Germinal center (tissue), 1 donor: ENCODE results near the gene FMO4.
"Not testable (repeated sequence)": the region's sequence is repeated elsewhere in the genome, so short reads cannot be mapped to it uniquely, and the experiment has no call there.

ENCODE experiments used
- DNase-seq: peaks from one replicate; pipeline ENCODE4 v3.0.0; 2012; ENCODE audit warnings: mixed read lengths, low spot score

FMO4 gene

DNA sequence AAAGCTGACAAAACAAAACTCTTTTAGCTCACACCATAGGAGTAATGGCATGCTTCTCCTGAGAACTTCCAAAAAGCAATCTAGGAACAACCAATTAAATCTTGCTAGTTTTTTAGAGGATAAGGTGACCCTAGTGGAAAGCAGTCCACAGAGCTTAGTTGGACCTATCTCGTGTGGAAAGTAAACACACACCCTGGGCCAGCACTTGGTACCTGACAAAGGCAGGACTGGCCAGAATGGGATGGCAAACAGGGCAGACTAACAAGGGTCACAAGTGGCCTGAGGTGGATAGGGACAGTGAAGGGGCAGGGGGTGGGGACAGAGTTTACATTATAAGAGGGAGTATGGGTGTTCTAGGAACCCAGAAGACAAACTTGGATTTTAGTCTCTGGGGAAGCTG, 22.0 kb downstream of the FMO4 start:
- DNase-seq = no peak

DNA sequence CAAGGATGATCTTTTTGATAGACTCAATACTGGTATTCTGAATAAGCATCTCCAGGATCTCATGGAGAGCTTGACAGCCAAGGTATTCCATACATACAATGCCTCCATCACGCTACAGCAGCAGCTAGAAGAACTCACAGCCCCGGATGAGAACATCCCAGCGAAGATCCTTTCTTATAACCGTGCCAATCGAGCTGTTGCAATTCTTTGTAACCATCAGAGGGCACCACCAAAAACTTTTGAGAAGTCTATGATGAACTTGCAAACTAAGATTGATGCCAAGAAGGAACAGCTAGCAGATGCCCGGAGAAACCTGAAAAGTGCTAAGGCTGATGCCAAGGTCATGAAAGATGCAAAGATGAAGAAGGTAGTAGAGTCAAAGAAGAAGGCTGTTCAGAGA, 25.4 kb downstream of the FMO4 start:
- not testable (repeated sequence) for DNase-seq

DNA sequence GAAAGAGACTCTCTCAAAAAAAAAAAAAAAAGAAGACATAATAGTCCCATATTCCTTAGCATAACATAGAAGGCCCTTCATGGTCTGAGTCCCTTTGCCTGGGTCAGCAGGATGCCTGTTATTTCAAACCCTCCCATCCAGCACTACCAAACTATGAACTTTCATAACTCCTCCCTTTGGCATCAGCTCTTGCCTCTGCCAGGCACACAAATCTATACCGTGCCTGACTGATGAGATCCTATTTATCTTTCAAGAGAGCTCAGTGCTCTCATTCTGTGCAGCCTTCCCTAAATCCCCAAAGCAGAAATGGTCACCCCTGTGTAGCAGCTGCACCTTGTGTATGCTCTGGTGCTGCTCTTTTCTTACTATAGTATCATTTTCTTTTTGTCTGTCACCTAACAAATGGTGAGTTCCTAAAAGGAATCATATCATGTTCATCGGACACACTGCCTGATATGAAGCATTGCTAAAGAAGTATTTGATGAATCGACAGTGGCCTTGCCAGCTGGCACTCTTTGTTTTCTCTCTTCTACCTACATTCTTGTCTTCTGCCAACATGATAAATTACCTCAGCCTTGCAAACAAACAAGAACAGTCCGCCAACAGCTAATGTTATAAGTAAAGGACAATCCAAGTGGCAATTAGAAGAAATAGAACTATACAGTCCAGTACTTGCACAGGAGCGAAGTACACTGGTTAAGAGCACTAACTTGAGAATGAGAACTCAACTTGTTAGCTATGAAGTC, 29.9 kb downstream of the FMO4 start:
- DNase-seq = no peak

DNA sequence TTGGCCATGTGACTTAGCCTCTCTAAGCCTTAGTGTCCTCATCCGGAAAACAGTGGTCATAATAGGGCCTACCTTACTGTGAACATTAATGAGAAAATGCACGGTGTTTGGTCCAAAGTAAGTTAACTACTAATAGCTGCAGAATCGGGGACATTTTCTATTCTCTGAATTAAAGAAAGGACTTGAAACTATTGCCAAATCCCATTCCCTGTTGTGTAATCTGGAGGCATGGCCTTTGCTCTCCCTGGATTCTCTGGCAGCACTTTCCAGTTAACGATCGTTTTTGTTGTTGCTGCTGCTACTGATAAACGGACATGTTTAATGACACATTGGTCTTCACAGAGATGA, 30.5 kb downstream of the FMO4 start:
- no peak for DNase-seq

DNA sequence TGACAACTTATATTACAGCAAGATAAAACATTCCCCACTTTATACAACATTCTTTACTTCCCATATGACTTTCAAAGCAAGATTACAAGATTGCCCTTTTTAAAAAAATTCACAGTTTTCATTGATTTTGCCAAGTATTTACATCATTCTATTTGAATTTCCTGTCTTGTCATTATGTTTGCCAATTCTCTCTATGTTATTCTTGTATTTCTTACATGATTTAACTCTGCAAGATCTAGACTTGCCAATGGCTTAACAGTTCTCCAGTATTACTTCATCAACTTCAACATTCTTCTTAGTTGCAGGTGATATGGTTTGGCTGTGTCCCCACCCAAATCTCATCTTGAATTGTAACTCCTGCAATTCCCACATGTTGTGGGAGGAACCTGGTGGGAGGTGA, 31.6 kb downstream of the FMO4 start:
- DNase-seq = no peak

DNA sequence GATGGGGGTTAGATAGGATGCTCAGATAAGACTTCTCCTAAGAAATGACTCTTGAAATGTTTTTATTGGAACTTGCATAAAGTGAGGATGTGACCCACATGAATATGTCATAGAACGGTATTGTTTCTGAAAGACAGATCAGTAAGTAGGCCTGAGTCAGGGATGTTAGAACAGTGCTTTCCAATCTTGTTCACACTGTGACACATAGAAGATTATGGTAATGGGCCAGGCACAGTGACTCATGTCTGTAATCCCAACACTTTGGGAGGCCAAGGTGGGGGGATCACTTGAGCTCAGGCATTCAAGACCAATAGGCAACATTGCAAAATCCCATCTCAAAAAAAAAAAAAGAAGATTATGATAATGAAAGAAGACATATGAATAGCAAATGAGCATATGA, 32.9 kb downstream of the FMO4 start:
- DNase-seq = no peak

DNA sequence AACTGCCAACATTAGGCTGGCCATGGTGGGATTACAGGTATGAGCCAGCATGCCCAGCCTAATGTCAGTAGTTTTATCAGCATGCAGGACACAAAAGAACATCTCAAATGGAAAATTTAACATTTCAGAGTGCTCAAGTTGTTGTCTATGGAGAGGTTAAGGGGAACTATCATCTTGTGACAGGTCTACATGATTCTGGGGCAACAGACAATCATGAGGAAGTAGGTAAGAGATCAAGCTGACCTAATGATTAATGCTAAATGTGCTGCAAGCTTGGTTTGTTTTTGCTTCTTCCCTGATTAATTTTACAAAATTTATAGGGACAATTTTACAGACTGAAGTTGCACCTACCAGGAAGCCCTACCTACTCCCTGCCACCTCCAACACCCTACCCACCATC, 36.6 kb downstream of the FMO4 start:
- no peak for DNase-seq

DNA sequence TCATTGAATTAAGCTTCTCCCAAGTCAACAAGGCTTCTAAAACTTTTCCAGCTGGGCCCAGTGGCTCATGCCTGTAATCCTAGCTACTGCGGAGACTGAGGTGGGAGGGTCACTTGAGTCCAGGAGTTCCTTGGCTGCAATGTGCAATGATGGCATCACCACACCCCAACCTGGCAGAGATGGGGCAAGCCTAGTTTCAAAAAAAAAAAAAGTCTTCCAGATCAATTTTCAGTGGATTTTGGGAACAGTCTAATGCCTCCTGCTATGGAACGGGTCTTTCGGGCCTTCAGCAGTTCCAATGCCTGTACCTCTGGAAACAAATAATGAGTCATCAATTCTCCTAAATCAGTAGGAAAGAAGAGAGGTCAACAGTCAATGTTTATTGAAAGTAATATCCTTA, 38.0 kb downstream of the FMO4 start:
- DNase-seq = no peak

DNA sequence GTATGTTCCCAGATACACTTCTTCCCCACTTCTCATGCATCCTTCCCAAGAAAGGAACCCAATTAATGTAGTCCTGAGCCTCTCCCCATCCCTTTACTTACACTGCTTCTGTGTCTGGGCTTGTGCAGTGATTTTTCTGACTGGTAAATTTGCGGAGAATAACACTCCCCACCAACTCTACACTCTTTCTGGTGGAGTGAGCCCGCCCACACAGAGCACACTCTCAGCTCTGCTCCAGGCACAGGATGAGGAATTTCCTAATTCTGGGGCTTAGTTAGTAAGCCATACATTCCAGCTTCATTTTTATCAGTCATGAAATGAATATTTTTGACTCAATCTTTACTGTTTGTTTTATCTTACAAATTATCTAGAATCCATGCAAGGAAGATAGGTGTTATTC, 38.6 kb downstream of the FMO4 start:
- no peak for DNase-seq

DNA sequence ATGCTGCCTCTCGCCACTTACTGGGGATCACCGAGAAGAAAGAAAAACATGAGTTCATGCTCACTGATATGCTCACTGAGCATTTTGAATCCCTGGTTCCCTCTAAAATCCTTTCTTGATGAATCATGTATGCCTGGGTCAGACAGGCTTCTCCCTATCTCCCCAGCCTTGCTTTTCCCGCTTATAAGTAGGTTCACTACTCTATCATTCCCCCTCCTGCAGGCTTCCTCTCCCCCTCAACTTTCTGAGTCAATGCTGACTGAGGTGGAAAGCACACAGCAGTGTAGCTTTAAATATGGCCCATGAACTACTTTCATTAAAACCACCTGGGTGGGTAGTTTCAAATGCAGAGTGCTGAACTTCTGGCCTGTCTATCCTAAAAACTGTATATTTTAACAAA, 41.7 kb downstream of the FMO4 start:
- DNase-seq = no peak

DNA sequence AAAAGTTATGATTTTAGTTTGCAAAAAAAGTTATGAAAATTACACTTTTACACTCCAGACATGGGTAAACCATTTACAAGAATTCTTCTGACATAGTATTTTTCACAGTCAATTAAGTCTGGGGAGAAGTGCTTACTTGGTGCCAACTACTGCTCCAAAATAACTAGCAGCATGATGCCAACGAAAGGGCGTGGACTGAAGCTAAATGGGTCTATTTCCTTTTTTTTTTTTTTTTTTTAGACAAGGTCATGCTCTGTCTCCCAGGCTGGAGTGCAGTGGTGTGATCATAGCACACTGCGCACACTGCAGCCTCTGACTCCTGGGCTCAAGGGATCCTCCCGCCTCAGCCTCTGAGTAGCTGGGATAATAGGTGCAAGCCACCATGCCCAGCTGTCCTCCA, 43.2 kb downstream of the FMO4 start:
- DNase-seq = no peak

DNA sequence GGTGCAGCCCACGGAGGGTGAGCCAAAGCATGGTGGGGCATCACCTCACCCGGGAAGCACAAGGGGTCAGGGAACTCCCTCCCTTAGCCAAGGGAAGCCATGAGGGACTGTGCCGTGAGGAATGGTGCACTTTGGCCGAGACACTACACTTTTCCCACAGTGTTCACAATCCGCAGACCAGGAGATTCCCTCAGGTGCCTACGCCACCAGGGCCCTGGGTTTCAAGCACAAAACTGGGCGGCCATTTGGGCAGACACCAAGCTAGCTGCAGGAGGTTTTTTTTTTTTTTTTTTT, 45.3 kb downstream of the FMO4 start:
- DNase-seq = not testable (repeated sequence)

DNA sequence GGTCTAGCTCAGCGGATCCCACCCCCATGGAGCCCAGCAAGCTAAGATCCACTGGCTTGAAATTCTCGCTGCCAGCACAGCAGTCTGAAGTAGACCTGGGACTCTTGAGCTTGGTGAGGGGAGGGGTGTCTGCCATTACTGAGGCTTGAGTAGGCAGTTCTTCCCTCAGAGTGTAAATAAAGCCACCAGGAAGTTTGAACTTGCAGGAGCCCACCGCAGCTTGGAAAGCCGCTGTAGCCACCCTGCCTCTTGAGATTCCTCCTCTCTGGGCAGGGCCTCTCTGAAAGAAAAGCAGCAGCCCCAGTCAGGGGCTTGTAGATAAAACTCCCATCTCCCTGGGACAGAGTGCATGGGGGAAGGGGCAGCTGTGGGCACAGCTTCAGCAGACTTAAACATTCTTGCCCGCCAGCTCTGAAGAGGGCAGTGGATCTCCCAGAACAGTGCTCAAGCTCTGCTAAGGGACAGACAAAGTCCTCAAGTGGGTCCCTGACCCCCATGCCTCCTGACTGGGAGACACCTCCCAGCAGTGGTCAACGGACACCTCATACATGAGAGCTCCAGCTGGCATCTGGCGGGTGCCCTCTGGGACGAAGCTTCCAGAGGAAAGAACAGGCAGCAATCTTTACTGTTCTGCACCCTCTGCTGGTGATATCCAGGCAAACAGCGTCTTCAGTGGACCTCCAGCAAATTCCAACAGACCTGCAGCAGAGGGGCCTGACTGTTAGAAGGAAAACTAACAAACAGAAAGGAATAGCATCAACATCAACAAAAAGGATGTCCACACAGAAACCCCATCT, 45.9 kb downstream of the FMO4 start:
- DNase-seq = not testable (repeated sequence)

DNA sequence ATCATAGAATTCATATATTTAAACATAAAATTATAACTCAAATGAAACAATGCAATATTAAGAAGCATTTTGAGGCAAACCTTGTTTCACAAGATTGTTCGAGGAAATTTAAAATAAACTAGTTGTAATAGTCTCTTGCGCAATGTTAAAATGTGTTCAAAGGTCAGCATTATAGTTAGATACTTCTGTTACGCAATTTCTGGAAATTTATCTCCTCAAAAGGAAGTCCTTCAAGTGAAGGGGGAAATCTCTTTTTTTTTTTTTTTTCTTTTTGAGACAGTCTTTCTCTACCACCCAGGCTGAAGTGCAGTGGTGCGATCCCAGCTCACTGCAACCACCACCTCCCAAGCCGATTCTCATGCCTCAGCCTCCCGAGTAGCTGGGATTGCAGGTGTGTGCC, 52.1 kb downstream of the FMO4 start:
- no peak for DNase-seq

DNA sequence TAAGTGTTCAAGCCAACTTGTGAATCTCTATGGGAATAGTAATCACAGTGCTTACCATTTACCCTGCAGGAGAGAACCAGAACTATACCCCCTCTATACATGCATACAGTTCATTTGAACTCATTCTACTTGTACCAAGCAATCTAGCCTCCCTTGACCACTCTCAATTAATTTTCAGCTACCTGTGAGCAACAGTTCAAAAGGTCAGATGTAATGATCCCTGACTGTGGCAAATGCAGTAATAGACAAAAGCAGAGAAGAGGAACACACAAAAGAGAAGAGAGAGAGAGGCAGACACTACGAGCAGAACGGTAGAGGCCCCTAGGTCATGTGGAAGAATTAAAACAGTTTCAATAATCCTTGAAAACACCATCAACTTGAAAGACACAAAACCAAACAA, 52.8 kb downstream of the FMO4 start:
- DNase-seq = no peak

DNA sequence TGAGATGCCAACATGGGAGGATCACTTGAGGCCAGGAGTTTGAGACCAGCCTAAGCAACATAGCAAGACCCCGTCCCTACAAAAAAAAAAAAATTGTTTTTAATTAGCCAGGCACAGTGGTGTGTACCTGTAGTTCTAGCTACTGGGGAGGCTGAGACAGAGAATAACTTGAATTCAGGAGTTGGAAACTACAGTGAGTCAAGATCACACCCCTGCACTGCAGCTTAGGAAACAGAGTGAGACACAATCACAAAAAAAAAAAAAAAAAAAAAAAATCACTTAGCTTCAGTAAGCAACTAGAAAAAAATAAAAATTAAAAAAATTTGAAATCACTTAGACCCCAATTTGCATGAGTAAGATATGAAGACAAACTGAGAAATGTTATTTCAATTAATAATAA, 53.5 kb downstream of the FMO4 start:
- DNase-seq = no peak

DNA sequence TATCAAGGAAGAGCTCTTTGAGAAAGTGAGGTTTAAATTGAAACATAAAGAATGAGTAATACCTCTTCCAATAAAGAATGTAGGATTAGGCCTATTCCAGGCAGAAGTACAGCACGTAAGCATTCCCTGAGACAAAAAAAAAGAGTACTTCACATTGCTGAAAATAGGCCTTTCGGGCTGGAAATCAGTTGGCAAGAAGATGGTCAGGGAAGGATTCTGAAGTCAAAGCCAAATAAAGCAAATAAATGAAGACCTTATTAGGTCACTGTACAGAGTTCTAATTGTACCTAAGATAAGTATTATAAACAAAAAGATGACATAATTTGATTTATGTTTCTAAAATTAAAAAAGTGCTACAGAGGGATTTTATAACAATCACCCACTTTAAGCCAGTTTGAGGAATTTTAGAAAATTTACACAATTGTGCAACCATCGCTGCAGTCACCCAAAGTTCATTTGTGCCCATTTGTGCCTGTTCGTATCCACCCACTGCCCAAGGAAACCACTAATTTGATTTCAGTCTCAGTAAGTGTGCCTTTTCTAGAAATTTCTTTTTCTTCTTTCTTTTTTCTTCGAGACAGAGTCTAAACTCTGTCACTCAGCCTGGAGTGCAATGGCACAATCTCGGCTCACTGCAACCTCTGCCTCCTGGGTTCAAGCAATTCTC, 58.6 kb downstream of the FMO4 start:
- DNase-seq = no peak

DNA sequence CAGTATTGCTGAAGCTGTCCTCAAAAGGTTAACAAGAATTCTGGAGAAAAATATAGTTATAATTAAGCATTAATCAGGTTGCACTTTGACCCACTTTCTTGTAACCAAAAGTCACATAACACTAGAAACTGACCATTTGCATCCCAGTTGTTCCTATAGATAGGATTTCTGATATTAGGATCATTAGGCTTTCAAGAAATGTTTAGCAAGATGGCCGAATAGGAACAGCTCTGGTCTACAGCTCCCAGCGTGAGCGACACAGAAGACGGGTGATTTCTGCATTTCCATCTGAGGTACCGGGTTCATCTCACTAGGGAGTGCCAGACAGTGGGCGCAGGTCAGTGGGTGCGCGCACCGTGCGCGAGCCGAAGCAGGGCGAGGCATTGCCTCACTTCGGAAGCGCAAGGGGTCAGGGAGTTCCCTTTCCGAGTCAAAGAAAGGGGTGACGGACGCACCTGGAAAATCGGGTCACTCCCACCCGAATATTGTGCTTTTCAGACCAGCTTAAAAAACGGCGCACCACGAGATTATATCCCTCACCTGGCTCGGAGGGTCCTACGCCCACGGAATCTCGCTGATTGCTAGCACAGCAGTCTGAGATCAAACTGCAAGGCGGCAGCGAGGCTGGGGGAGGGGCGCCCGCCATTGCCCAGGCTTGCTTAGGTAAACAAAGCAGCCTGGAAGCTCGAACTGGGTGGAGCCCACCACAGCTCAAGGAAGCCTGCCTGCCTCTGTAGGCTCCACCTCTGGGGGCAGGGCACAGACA, 59.6 kb downstream of the FMO4 start:
- not testable (repeated sequence) for DNase-seq

DNA sequence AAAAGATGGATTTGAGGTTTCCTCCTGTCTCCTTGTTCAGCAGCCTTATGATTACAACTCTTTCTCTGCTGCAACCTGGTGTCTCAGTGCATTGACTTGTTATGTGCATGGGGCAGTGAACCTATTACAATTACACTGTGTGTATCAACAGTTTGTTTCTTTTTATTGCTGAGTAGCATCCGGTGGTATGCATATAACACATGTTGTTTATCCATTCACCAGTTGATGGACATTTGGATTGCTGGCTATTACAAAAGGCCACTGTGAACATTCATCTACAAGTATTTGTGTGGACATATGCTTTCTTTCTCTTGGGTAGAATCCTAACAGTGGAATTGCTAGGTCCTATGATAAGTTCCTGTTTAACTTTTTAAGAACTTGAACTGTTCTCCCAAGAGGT, 65.9 kb downstream of the FMO4 start:
- DNase-seq = no peak

DNA sequence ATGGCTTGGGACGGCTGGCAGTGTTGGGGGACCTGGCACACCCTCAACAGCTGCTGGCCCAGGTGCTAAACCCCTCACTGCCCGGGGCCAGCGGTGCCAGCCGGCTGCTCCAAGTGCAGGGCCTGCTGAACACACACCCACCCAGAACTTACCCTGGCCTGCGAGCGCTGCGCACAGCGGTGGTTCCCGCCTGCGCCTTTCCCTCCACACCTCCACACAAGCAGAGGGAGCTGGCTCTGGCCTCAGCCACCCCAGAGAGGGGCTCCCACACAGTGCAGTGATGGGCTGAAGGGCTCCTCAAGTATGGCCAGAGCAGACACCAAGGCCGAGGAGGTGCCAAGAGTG, 67.9 kb downstream of the FMO4 start:
- no peak for DNase-seq

DNA sequence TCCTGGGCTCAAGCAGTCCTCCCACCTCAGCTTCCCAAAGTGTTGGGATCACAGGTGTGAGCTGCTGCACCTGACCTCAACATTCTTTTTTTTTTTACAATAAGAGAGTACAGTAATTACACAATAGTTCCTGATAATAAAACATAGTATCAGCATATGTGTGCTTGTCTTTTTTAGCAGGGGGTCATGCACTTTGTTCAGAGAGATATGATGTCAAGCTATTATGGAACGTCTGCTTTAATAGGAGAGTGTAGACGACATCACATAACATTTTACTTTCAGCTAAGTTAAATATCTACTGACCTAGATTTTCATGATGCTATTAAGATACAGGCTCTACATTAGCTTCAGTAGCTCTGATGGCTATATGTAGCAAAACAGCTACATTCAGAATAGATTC, 70.5 kb downstream of the FMO4 start:
- DNase-seq = no peak

DNA sequence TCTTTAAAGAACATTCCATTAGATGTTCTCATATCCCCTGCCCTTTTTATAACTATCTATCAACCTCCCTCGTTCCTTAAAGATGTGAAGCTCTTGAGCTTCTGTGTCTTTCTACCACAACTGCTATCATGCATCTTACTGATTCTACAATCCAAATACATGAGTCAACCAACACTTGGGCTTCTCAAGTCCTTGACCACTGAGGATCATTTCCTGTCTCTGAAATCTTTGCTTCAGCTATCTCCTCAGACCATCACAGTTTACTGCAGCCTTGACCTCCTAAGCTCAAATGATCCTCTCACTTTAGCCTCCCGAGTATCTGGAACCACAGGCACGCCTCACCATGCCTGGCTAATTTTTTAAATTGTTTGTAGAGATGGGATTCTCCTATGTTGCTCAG, 75.2 kb downstream of the FMO4 start:
- DNase-seq = no peak

DNA sequence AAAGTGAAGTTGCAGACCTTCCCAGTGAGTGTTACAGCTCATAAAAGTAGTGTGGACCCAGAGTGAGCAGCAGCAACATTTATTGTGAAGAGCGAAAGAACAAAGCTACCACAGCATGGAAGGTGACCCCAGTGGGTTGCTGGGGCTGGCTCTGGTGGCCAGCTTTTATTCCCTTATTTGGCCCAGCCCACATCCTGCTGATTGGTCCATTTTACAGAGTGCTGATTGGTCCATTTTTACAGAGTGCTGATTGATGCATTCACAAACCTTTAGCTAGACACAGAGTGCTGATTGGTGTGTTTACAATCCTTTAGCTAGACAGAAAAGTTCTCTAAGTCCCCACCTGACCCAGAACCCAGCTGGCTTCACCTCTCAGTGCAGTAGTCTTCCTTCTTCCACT, 76.8 kb downstream of the FMO4 start:
- not testable (repeated sequence) for DNase-seq
